Heart right ventricle (tissue), 16 donors: ENCODE results near the gene DKK2. TPM values are rescaled to one million over a fixed set of nuclear protein-coding genes. Genes with fewer than 3 reads are reported as not detected.
"Not testable (repeated sequence)": the region's sequence is repeated elsewhere in the genome, so short reads cannot be mapped to it uniquely, and the experiment has no call there.

Experiments used
- ATAC-seq, 8 donors: fragments of 200-7000 bp; cut with Tn5 transposase; one replicate each; pipeline ENCODE4 v1.9.1; 2020; ENCODE audit warnings: mild to moderate bottlenecking in 8 of 8, moderate library complexity in 8 of 8, moderate number of reproducible peaks in 1 of 8
- DNase-seq, 2 donors: peaks; one replicate each; pipeline ENCODE4 v3.0.0-alpha.2; 2020
- H3K27ac ChIP-seq, 10 donors: fragments of 200-600 bp; sonication (generic) in 2 of 10; one replicate each; pipeline versions ENCODE4 v1.5.0 to v1.8.0; 2020 to 2022; ENCODE audit warnings: mild to moderate bottlenecking in 3 of 10
- H3K27me3 ChIP-seq, 7 donors: fragments of 200-600 bp; one replicate each; pipeline ENCODE4 v1.8.0; 2021 to 2022; ENCODE audit warnings: mild to moderate bottlenecking in 2 of 7
- H3K36me3 ChIP-seq, 9 donors: fragments of 200-600 bp; sonication (generic) in 1 of 9; one replicate each; pipeline versions ENCODE4 v1.5.0 to v1.8.0; 2020 to 2022; ENCODE audit warnings: mild to moderate bottlenecking in 2 of 9
- H3K4me1 ChIP-seq, 9 donors: fragments of 200-600 bp; sonication (generic) in 1 of 9; one replicate each; pipeline versions ENCODE4 v1.5.0 to v1.8.0; 2020 to 2022; ENCODE audit warnings: mild to moderate bottlenecking in 4 of 9
- H3K4me3 ChIP-seq, 10 donors: fragments of 200-600 bp; sonication (generic) in 2 of 10; one replicate each; pipeline versions ENCODE4 v1.5.0 to v1.8.0; 2020 to 2022; ENCODE audit warnings: mild to moderate bottlenecking in 7 of 10, moderate library complexity in 2 of 10
- H3K9me3 ChIP-seq, 11 donors: fragments of 200-600 bp in 10 of 11; sonication (generic) in 2 of 11; one replicate each; pipeline versions ENCODE4 v1.5.0 to v1.8.0; 2013 to 2022; ENCODE audit warnings: mild to moderate bottlenecking in 2 of 11, control low read depth in 1 of 11, moderate library complexity in 1 of 11
- WGBS, 2 donors: extraction: QIAGEN DNeasy Blood & Tissue Kit; methylation state at CpG; one replicate each; pipeline ENCODE4 v1.1.7; 2013; ENCODE audit warnings: inconsistent platforms in 1 of 2; 5-methylcytosine and 5-hydroxymethylcytosine counted together
- intact Hi-C, 10 donors: fragments of 100-400 bp; cut with DNase I; formaldehyde crosslinking; loops; one replicate each; pipeline versions ENCODE4 v1.11.1 to v1.14.2; 2022
- polyA plus RNA-seq, 2 donors: library from polyadenylated mRNA; stranded (reverse); fragments of 200-250 nt; gene quantifications; one replicate each; pipeline ENCODE4 v1.2.3, GENCODE V29; 2013
- total RNA-seq, 10 donors: library from RNA; stranded (reverse); fragmentation: NEBNext Ultra II Directional in 3 of 10; extraction: Animal tissue kit (Norgen Biotek cat#: 25700) in 3 of 10; gene quantifications; one replicate each; pipeline versions ENCODE4 v1.2.1 to v1.2.4, GENCODE V29; 2021 to 2023
- TF ChIP-seq, protein P1 (sequence below), 9 donors: fragments of 200-600 bp; sonication (generic) in 2 of 9; IDR thresholded peaks; one replicate each; pipeline versions ENCODE4 v1.5.0 to v1.8.0; 2021 to 2022; ENCODE audit warnings: antibody characterized with exemption in 9 of 9, mild to moderate bottlenecking in 5 of 9, moderate library complexity in 1 of 9
- donor health status: Arrhythmogenic right ventricular cardiomyopathy.
- donor health status: ischemic (EF 13 %, LVEDD 7.1; RV severe dilation, severe dysfunction).
- donor health status: healthy with polysubstance abuse.
- donor health status: DM: no; HTN: yes; CAD: no.
- donor health status: DM: no; HTN: no; CAD: no.
- donor health status: ischemic (EF 25% LVEDD 6.9; RV normal size, moderate dysfunction).
- donor health status: ischemic (EF 25% LVEDD 5.7; RV mildly dilated, moderate dysfunction).
- donor health status: healthy.
- donor health status: DM: yes; HTN: yes; CAD: no.
- donor health status: Ischemic cardiomyopathy.
- donor health status: ischemic (EF 35%, LVEDD 5.7; RV mildly dilated, moderate dysfunction).
- donor health status: nonischemic (EF 11% LVEDD 7.7; RV severe dilation, severe dysfunction).
- donor health status: DM: yes; HTN: yes; CAD: no.
- donor health status: PGD.
- donor health status: ischemic (EF 29% LVEDD 5.4; RV normal size, mild dysfunction).
- donor health status: nonischemic (EF 23%, LVEDD 6.1; RV moderate dilation, normal function).

The DKK2 gene
- total and polyA plus RNA-seq, 12 donors = 0.15 to 3.9 (median 1.9) TPM

DNA sequence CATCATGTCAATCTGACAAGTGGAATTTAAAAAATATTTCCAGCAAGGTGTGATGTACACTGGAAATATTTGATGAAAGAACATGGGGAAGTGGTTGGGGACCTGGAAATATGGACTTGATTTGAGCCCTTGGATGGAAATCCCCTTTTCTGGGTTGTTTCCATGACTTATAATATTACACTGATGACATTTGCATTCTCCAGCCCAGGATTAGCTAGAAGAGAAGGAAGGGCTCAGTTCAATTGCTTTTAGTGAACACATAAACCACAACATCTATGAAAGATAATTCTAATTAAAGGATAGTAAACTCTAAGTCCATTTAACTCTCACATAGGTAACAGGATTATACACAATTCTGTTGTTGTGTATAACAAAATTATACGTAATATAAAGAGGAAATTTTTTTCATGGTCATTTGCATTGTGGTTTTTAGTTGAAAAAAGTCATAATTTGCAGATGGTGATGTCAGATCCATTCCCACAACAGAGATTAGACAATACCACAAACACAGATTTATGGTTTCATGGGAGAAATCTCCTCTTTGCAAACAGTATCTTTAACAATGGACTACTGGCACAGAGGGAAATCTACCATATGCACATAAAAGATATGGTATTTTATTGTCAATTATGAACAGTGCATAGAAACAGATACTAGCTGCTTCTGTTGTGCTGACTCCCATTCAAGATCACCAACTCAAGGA lies 126.5 kb downstream of the DKK2 start:
- WGBS, 2 donors = 80 to 85% methylated on average over 1 of the region's 1 CpG

GRCh38 chr4:106908049-106908448 lies 128.1 kb downstream of the DKK2 start:
- H3K9me3 ChIP-seq, H3K36me3 ChIP-seq, H3K27ac ChIP-seq, DNase-seq, ATAC-seq, H3K27me3 ChIP-seq, H3K4me1 ChIP-seq, H3K4me3 ChIP-seq: not testable (repeated sequence)
- WGBS, 2 donors = 90 to 91% methylated on average over 11 of the region's 11 CpGs
- intact Hi-C loops = loop anchor here in 1 of 10 donors (1.0 kb wide), 1 partner anchor 22 kb away; no protein-coding TSS in a partner anchor

More for the DNA sequence above, 126.5 kb downstream of the DKK2 start:
- ATAC-seq (no peak), DNase-seq (no peak)
- Histone ChIP-seq H3K4me3 (no peak overlapping the region), H3K4me1 (no peaks in the 10 kb centered on the region), H3K27me3 (no peaks in the 10 kb centered on the region), H3K36me3 (no peaks in the 10 kb centered on the region), H3K27ac (no peak overlapping the region), H3K9me3 (no peaks in the 10 kb centered on the region)
- TF ChIP-seq, protein P1, sequence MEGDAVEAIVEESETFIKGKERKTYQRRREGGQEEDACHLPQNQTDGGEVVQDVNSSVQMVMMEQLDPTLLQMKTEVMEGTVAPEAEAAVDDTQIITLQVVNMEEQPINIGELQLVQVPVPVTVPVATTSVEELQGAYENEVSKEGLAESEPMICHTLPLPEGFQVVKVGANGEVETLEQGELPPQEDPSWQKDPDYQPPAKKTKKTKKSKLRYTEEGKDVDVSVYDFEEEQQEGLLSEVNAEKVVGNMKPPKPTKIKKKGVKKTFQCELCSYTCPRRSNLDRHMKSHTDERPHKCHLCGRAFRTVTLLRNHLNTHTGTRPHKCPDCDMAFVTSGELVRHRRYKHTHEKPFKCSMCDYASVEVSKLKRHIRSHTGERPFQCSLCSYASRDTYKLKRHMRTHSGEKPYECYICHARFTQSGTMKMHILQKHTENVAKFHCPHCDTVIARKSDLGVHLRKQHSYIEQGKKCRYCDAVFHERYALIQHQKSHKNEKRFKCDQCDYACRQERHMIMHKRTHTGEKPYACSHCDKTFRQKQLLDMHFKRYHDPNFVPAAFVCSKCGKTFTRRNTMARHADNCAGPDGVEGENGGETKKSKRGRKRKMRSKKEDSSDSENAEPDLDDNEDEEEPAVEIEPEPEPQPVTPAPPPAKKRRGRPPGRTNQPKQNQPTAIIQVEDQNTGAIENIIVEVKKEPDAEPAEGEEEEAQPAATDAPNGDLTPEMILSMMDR (IDR thresholded peaks at IDR 0.05) = no peak
- intact Hi-C loops = no loop called here

- Histone ChIP-seq H3K4me1 (no peaks in the 10 kb centered on the region), H3K9me3 (no peaks in the 10 kb centered on the region), H3K36me3 (no peaks in the 10 kb centered on the region), H3K27ac (no peak overlapping the region), H3K4me3 (no peak overlapping the region), H3K27me3 (no peaks in the 10 kb centered on the region)
- ATAC-seq (no peak), DNase-seq (no peak)
- intact Hi-C loops = no loop called here
- TF ChIP-seq, protein P1 (IDR thresholded peaks at IDR 0.05) = no peak
- whole genome bisulfite sequencing, 2 donors = 54 to 64% methylated on average over 2 of the region's 2 CpGs
Observed at GRCh38 chr4:106907216-106907615, 128.9 kb downstream of the DKK2 start.

GRCh38 chr4:106906728-106907127 lies 129.4 kb downstream of the DKK2 start:
- no peak for ATAC-seq
- H3K4me1 ChIP-seq = no peaks in the 10 kb centered on the region
- no peaks in the 10 kb centered on the region for H3K27me3 ChIP-seq
- H3K27ac ChIP-seq = no peak overlapping the region
- WGBS, 2 donors = 58 to 61% methylated on average over 1 of the region's 1 CpG
- TF ChIP-seq, protein P1 (IDR thresholded peaks at IDR 0.05) = no peak
- no peak overlapping the region for H3K4me3 ChIP-seq
- intact Hi-C loops = no loop called here
- no peaks in the 10 kb centered on the region for H3K36me3 ChIP-seq
- no peaks in the 10 kb centered on the region for H3K9me3 ChIP-seq
- DNase-seq = no peak

DNA sequence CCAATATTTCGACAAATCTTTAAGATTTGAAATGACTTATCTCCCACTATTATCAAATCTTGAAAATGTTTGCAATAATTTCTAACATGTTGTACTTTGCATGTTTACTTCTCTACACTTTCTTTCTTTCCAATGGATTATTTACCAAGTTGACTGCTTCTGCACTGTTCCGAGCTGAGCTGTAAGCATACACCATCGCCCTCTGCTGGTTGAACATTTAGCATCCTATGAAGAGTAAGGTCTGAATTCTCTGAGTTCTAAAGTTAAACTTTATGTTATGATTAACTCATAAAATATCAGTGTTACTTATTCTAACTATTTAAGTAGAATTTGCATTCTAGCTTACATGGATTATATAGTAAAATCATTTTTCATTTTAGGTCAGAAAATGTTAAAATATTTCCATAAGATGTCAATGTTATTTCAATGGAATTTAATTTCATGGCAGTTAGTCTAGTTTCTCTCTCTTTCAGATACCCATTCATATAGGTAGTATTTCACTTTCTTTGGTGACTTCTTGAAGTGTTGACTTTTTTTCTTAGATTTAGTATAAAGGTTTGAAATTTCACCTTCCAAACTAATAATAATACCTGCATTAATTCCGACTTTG lies 137.4 kb downstream of the DKK2 start:
- no peak for ATAC-seq
- TF ChIP-seq, protein P1 (IDR thresholded peaks at IDR 0.05) = peak in 7 of 9 donors; percentile 32 to 67 (median 49)
- Histone ChIP-seq H3K36me3 (no peaks in the 10 kb centered on the region), H3K4me1 (no peaks in the 10 kb centered on the region), H3K27ac (no peak overlapping the region), H3K27me3 (no peaks in the 10 kb centered on the region), H3K9me3 (peaks cover 0 to 21% (median 0%) of the 10 kb centered on the region in 11 donors), H3K4me3 (no peak overlapping the region)
- 36 to 37% methylated on average over 4 of the region's 4 CpGs for WGBS, 2 donors
- DNase-seq = no peak
- intact Hi-C loops = no loop called here
